Measurements from ENCODE around the gene VSNL1. TPM values are rescaled to one million over a fixed set of nuclear protein-coding genes. Genes with fewer than 3 reads are reported as not detected.

Gene VSNL1
- polyA plus RNA-seq, 3 donors, result not detected

DNA sequence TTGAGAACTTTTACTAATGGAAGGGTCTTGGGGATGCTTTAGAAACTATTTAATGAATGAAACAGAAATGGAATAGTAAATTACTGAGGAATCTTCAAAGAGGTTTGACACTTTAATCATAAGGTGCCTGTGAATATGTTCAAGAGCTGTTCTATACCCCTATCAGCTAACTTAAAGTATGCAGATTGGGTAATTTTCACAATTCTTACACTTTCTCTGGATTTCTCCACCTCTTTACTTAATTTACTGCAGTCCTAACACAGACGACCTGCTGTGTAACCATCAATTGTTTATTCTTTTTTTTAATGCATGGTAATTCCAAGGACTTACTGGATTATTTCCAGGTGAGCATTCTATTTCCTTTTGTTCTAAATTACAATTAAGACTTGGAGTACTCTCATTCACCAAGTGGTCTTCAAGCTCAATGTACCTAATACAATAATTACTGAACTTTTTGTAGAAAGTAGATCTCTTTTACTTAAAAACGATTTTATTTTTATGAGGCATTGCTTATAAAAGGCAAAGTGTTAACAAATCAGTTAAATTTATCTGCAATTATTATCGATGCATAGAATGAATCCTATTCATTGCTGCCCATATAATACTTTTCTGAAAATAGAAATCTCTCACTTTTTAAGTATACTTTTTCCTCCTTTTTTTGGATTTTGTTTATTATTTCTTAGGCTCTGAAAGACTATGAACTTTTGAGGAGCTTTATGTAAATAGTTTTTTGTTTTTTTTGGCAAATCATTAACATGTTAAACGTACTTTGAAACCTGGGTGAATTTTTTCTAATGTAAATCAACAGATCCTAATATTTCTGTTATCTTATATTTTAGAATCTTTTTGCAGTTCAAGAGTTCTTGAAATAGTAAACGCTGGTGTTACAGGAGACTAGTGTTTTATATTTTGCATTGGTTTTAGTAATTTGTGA lies 5.5 kb downstream of the VSNL1 start:
- Mint-ChIP-seq H3K27ac (no peak overlapping the region), H3K4me1 (no peaks in the 10 kb centered on the region), H3K9me3 (peaks cover 0 to 5% (median 4%) of the 10 kb centered on the region in 7 donors), H3K27me3 (ENCODE audit: low read depth in 3 of 3) (peaks cover 23 to 29% (median 28%) of the 10 kb centered on the region in 3 donors), H3K36me3 (no peaks in the 10 kb centered on the region), H3K4me3 (no peak overlapping the region)
- Histone ChIP-seq H4K20me1 (ENCODE audit: insufficient read depth, low read length) (no peaks in the 10 kb centered on the region), H3K4me3 (replicated peaks in 1 of 3; ENCODE audit: low read depth in 2 of 3, low read length in 3 of 3) (no peak overlapping the region), H3K4me2 (replicated peaks; ENCODE audit: extremely low read depth, low read length, poor library complexity, severe bottlenecking) (no peak overlapping the region), H2AFZ (ENCODE audit: insufficient read depth, low read depth, low read length, poor library complexity, severe bottlenecking) (no peak overlapping the region), H3K79me2 (ENCODE audit: insufficient read depth, low read length) (no peaks in the 10 kb centered on the region), H3K36me3 (replicated peaks in 1 of 2; ENCODE audit: control insufficient read depth in 1 of 2, insufficient read depth in 2 of 2, low read length in 2 of 2) (no peaks in the 10 kb centered on the region), H3K9me3 (replicated peaks in 1 of 2; ENCODE audit: control insufficient read depth in 1 of 2, insufficient read depth in 1 of 2, low read length in 2 of 2) (peaks cover 0 to 7% of the 10 kb centered on the region in 2 donors), H3K9ac (ENCODE audit: insufficient read depth, low read length, poor library complexity, severe bottlenecking) (no peak overlapping the region), H3K27me3 (ENCODE audit: control insufficient read depth in 2 of 2, insufficient read depth in 2 of 2, low read length in 2 of 2) (peaks cover 27 to 43% of the 10 kb centered on the region in 2 donors), H3K4me1 (ENCODE audit: control insufficient read depth in 1 of 2, insufficient read depth in 2 of 2, low read length in 2 of 2) (no peaks in the 10 kb centered on the region), H3K27ac (ENCODE audit: low read depth in 1 of 2, low read length in 2 of 2) (no peak overlapping the region)
- intact Hi-C loops (cut with micrococcal nuclease), result no loop called here
- DNase-seq, result no peak
- TF ChIP-seq, protein P1, sequence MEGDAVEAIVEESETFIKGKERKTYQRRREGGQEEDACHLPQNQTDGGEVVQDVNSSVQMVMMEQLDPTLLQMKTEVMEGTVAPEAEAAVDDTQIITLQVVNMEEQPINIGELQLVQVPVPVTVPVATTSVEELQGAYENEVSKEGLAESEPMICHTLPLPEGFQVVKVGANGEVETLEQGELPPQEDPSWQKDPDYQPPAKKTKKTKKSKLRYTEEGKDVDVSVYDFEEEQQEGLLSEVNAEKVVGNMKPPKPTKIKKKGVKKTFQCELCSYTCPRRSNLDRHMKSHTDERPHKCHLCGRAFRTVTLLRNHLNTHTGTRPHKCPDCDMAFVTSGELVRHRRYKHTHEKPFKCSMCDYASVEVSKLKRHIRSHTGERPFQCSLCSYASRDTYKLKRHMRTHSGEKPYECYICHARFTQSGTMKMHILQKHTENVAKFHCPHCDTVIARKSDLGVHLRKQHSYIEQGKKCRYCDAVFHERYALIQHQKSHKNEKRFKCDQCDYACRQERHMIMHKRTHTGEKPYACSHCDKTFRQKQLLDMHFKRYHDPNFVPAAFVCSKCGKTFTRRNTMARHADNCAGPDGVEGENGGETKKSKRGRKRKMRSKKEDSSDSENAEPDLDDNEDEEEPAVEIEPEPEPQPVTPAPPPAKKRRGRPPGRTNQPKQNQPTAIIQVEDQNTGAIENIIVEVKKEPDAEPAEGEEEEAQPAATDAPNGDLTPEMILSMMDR (IDR thresholded peaks at IDR 0.05), result no peak
- no CpG with 5 or more reads among the region's 5 CpGs for WGBS (ENCODE audit: insufficient coverage)

DNA sequence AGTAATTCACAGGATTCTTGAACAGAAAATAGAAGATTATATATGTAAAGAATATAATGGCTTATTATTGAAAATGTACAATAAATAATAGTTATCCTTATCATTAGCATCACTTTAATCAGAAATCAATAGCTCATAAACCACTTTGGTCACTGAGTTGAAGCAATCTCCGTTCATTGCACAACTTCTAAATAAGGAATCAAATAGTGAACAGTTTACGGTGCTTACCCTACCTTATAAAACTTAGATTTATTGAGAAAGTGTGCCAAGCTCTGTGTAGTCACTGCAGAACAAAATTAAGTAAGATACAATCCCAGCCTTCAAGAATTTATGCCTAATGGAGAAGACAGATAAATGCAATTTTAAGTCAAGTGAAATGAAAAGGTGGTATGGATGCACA lies 6.7 kb downstream of the VSNL1 start:
- Histone ChIP-seq H3K27me3 (ENCODE audit: control insufficient read depth in 2 of 2, insufficient read depth in 2 of 2, low read length in 2 of 2) (peaks cover 14 to 31% of the 10 kb centered on the region in 2 donors), H3K27ac (ENCODE audit: low read depth in 1 of 2, low read length in 2 of 2) (no peak overlapping the region), H3K4me3 (replicated peaks in 1 of 3; ENCODE audit: low read depth in 2 of 3, low read length in 3 of 3) (no peak overlapping the region), H3K79me2 (ENCODE audit: insufficient read depth, low read length) (no peaks in the 10 kb centered on the region), H3K9ac (ENCODE audit: insufficient read depth, low read length, poor library complexity, severe bottlenecking) (no peak overlapping the region), H3K4me2 (replicated peaks; ENCODE audit: extremely low read depth, low read length, poor library complexity, severe bottlenecking) (no peak overlapping the region), H3K9me3 (replicated peaks in 1 of 2; ENCODE audit: control insufficient read depth in 1 of 2, insufficient read depth in 1 of 2, low read length in 2 of 2) (no peaks in the 10 kb centered on the region), H2AFZ (ENCODE audit: insufficient read depth, low read depth, low read length, poor library complexity, severe bottlenecking) (no peak overlapping the region), H3K36me3 (replicated peaks in 1 of 2; ENCODE audit: control insufficient read depth in 1 of 2, insufficient read depth in 2 of 2, low read length in 2 of 2) (no peaks in the 10 kb centered on the region), H3K4me1 (ENCODE audit: control insufficient read depth in 1 of 2, insufficient read depth in 2 of 2, low read length in 2 of 2) (no peaks in the 10 kb centered on the region), H4K20me1 (ENCODE audit: insufficient read depth, low read length) (no peaks in the 10 kb centered on the region)
- H3K4me1 Mint-ChIP-seq, result no peaks in the 10 kb centered on the region
- no CpG with 5 or more reads among the region's 2 CpGs for WGBS (ENCODE audit: insufficient coverage)
- intact Hi-C loops (cut with micrococcal nuclease), result no loop called here
- no peak for DNase-seq
- no peak overlapping the region for H3K27ac Mint-ChIP-seq
- peaks cover 0 to 4% (median 0%) of the 10 kb centered on the region in 7 donors for H3K9me3 Mint-ChIP-seq
- peaks cover 11 to 19% (median 18%) of the 10 kb centered on the region in 3 donors for H3K27me3 Mint-ChIP-seq (ENCODE audit: low read depth in 3 of 3)
- no peak overlapping the region for H3K4me3 Mint-ChIP-seq
- TF ChIP-seq, protein P1 (IDR thresholded peaks at IDR 0.05), result no peak
- no peaks in the 10 kb centered on the region for H3K36me3 Mint-ChIP-seq
